GM21526 (cell line): ENCODE results near the gene DNAAF5.
A peak's percentile ranks its signal among the peaks of the same experiment; 100 is the strongest.

ENCODE experiments used
- ATAC-seq: cut with Tn5 transposase; IDR thresholded peaks from one replicate; pipeline ENCODE4 v1.9.1; 2021; ENCODE audit warnings: moderate library complexity; ENCODE audit not compliant: unreplicated experiment, low FRiP score

DNAAF5 gene

DNA sequence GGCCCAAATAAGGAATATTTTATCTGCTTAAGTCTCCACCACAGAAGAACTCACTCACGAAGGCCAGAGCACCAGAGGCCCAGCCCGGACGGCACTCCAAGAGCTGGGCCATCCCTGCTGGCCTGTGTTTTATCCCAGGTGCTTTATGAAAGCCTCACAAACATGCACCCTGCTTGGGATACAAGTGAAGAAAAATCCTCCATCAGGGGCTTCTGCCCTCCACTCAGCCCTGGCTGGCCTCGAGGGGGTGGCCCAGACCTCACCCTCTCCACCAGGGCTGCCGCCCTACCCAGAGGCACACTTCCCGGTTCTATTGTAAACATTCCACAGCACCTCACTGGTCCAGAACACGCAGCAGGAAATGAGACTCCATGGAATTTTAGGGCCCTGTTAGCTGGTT lies 19.8 kb upstream of the DNAAF5 start:
- no peak for ATAC-seq

DNA sequence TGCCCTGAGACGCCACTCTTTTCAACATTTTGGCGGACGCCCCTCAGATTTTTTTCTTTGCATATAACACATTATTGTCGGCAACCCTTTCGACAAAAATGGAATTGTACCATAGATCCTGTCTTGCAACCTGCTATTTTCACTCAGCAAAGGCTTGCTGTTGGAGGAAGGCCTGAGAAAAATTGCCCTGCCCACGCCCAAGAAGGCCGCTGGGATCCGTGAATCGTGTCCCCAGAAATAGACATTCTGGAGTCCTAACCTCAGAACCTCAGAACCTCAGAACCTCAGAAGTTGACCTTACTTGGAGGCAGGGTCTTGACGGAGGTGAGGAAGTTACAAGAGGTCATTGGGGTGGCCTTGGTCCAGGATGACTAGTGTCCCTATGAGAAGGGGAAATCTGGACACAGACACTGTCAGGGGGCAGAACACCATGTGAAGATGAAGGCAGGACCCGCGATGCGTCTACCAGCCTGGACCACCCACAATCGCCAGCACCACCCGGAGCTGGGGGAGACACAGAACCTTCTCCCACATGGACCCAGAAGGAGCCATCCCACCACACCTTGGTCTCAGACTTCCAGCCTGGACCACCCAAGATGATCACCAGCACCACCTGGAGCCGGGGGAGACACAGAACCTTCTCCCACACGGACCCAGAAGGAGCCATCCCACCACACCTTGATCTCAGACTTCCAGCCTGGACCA lies 19.1 kb upstream of the DNAAF5 start:
- ATAC-seq, result no peak

DNA sequence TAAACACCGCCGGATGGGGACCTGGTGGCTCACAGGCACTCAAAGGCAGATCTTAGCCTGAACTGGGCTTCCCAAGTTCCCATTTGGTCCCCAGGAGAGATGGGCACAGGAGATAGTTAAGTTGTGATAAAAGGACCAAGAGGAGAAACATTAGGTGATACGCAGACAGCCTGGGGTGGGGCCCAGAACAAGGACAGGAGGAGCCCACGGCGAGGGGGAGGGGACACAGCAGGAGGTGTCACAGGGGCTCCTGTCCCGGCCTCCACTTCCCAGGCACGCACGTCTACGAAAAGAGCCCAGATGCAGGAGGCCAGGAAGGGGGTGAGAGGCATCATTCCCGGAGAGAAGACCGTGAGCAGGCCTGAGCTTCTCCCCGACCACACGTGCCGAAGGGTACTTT lies 16.3 kb upstream of the DNAAF5 start:
- no peak for ATAC-seq

DNA sequence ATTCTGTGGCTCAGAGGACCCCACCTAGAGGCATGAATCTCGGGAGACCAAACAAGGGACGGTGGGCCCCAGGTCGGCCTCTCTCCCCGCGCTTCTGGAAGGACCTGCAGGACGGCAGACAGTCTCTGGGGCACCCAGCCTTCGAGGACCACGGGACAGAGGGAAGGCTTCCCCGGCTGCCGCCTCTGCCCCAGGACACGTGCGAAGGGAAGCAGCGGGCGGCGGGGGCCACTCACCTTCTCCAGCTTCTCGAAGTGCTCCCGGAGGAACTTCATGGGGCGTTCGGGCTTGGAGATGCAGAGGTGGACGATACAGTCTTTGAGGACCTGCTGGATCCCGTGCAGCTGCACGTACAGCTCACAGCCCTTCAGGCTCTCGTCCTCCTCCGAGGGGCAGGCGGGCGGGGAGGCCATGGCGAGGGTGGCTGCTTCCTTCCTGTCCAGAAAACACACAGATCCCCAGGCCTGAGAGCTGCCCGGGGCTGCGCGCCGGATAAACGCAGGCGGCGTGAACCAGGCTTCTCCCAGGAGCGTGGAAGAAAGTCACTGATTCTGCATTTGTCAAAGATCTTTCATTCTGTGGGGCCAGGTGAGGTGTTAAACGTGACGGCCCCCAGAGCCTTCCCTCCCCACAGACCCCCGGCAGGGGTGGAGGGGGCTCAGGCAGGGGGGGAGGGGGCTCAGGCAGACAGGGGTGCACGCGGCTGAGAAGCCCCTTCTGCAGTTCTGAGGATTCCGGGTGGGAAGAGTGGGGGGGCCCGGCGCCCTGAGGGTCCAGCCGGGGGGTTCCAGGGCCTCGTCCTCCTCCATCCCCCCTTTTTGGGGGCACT lies 15.2 kb upstream of the DNAAF5 start:
- no peak for ATAC-seq

DNA sequence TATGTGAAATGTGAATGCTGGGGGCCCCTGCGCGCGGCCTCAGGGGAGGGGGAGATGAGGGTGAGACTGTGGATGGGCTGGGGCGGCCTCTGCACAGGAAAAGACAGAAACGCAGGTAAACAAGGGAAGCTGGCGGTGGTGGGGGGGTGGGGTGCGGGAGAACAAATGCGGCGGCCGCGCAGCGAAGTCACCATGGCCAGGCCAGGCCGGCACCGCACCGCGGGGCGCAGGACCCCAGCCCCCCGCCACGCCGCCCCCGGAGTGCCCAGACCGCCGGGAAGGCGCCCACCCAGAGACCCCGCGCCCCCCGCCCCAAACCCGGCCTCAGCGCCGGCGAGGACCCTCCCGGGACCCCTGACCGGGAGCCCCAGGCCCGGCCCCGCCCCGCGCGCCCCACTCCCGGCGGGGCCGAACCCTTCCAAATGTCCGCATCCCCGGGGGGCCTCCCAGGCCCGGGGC lies 14.5 kb upstream of the DNAAF5 start:
- no peak for ATAC-seq

DNA sequence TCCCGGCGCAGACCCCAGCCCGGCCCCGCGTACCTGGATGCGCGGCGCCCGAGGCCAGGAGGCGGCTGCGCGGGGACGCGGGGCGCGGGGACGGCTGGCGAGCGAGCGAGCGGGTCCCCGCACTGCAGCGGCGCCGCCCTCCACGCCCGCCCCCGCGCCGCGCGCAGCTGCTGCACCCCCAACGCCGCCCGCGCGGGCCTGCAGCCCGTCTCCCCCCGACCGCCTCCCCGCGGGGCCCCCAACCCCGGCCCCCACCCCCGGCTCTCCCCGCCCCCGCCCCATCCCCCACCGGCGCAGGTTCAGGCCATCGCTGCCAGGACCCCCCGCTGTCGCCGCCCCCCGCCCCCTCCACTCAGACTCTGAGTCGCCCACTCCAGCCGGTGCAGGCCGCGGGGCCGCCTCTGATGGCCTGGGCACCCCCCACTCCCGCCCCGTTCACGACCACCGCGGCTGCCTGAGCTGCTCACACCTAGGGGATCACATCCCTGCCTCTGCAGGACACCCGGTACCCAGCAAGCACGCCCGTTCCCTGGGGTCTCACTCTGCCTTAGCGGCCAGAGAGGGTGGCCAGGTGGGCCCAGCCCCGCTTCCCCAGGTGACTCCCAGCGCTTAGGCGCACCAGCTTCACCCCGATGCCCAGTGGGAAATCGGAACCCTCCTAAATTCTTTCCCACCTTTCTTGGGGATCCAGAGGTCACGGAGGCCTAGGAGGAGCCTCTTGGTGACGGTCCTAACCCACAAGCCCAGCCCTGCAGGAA lies 13.9 kb upstream of the DNAAF5 start:
- no peak for ATAC-seq

DNA sequence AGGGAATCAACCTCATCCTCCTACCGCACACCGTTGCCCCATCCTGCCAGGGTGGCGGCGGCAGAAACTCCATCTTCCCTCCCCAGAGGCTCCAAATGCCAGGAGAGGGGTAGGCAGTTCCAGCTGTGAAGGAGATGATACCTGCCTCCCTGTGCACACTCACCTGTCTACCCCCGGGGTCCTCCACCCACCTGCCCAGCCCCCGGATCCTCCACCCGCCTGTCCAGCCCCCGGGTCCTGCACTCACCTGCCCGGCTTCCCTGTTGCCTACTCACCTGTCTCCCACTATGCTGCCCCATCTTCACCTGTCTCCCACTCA lies 13.4 kb upstream of the DNAAF5 start:
- ATAC-seq, result no peak

DNA sequence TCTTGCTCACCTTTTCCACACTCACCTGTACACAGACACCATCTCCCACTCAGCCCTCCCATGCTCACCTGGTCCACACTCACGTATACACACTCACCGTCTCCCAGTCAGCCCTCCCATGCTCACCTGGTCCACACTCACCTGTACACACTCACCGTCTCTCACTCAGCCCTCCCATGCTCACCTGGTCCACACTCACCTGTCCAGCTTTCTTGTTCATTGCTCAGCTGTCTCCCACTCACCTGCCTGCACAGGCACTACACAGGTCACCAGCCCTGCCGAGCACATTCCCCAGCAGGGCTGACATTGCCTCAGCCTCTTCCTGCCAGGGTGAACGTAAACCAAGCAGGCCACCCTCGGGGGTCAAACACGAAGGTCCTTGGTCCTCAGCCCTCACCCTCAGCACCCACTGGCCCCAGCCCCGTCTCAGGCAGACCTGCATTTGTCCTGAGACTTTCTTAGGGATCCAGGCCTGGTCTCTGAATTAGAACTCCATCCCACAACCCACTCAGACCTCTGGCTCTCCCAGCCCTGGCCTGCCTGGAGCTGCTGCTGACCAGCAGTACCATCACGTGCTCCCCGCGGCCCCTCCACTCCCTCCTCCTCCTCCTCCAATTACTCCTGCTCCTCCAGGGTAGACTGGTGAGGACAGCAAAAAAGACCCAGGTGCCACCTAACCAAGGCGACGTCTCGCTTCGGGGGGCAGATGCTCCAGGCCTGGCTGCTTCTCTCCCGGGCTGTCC lies 12.8 kb upstream of the DNAAF5 start:
- ATAC-seq, result no peak

DNA sequence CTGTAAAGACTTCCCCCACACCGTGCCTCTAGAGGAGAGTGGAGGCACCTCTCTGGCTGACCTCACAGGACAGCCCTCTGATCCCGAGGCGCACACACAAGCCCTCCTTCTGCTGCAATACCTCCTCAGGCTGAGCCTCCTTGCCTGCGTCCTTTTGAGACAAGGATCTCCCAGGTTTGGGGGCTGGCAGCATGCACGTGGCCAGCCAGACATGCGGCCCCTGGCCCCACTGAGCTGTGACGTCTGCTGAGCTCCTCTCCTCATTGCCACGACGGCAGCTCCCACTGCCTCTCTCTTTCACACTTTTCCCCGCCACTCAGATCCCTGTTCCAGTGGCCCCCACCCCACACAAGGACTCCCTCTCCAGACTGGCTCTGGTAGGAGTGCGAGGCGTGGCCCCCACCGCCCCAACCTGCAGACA lies 12.2 kb upstream of the DNAAF5 start:
- no peak for ATAC-seq

DNA sequence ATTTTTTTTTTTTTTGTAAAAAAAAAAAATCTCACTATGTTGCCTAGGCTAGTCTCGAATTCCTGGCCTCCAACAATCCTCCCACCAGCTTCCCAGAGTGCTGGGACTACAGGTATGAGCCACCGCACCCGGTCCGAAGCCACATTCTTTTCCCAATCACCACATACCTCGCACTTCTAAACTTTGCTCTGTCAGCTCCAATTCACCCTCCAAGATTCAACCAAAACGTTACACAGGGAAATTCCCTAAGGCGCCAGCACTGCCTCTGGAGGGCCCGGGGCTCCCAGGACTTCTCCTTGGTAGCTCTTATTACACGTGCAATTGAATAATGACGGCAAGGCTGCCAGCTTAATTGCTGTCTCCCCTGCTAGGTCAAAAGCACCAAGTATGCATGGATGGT lies 10.3 kb upstream of the DNAAF5 start:
- no peak for ATAC-seq

DNA sequence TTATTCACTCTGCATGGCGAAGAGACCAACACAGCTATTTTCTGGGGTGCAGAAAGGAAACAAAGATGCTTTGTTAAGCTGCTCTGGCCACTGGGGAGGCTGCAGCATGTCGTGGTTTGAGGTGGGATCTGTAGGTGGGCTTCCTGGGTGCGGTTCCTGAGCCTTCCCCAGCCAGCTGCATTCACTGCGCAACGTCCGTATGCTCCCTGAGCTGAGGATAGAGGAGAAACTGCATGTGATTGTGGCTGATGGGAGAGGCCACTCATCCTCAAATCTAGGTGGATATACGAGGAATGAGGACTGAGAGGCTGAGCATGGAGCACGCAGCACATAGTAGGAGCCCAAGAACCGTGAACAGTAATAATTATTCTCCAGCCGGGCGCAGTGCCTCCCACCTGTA lies 9.9 kb upstream of the DNAAF5 start:
- ATAC-seq, result no peak

DNA sequence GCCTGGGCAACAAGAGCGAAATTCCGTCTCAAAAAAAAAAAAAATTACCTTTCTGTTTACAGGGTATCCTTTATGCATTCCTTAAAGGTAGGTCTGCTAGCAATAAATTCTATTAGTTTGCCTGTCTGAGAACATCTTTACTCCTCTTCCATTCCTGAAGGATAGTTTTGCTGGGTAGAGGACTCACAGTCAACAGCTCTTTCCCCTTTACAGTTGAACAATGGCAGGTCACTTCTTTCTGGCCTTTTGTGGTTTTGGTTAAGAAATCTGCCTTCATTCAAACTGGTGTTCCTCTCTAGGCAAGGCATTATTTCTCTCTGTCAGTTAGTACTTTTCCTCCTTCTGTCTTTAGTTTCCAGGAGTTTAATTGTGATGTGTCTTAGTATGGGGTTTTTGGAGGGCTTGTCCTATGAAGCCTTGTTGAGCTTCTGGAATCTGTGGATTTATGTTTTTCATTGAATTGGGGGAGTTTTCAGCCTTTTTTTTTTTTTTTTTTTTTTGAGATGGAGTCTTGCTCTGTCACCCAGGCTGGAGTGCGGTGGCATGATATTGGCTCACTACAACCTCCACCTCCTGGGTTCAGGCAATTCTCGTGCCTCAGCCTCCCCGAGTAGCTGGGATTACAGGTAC lies 4.8 kb upstream of the DNAAF5 start:
- ATAC-seq, result no peak

DNA sequence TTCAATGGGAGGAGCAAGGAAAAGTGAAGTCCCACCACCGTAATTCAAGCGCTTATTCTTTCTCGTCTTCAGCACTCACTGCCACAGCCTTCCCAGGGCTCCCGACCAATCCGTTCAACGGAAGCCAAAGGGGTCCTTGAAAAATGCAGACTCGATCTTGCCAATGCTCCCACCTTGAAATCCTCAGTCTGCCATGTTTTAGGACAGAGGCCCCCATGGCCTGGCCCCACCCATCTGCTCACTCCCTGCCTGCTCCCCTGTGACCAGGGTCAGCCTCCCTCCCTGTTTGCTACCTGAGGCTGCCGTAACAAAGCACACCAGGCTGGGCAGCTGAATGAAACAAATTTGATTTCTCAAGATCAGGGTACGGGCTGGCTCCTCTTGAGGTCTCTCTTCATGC lies 3.0 kb upstream of the DNAAF5 start:
- ATAC-seq, result no peak

DNA sequence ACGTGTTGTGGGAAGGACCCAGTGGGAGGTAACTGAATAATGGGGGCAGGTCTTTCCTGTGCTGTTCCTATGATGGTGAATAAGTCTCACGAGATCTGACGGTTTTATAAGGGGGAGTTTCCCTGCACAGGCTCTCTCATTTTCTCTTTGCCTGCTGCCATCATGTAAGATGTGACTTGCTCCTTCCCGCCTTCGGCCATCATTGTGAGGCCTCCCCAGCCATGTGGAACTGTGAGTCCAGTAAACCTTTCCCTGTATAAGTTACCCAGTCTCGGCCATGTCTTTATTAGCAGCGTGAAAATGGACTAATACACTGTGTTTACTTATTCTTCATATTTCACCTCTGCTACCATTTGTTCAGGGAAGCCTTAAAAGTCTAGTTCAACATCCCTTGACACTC lies 2.2 kb upstream of the DNAAF5 start:
- no peak for ATAC-seq

DNA sequence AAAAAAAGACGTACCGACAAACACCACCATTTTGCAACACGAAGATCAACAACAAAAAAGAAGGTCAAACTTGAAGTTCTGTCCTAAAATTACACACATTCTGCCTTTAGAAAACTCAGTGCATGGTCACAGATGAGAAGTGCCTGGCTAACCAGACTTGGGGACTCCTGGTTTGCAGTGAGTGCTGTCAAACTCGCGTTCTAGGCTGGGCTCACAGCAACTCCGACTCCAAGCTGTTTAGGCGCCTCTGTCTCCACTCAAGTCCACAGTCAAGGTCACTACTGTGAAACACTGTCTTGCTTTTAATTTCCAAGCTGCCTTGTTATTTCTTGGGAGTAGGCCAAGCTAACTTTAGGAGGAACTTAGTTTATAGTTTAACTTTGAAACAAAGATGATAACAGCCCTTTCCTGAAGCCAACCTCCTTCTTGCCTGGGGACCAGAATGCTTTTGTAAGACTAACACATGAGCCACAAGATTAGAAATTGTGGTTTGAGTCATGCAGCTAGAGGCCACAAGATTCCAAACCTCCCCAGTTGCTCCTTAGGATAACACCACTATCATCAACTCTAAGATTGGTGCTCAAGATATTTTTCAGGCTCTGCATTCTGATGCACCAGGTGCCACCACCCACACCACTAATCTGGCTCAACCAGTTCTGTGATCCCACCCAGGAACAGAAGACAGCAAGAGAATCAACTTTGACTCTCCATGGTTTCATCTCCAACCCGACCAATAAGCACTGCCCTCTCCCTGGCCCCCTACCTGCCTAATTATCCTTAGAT lies 1.1 kb upstream of the DNAAF5 start:
- ATAC-seq, result no peak

DNA sequence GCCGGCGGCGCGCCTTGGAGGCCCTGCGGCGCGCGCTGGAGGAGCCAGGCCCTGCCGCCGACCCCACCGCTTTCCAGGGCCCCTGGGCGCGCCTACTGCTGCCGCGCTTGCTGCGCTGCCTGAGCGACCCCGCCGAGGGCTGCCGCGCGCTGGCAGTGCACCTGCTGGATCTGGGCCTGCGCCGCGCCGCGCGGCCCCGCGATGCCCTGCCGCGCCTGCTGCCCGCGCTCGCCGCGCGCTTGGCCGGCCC lies 280 bp downstream of the DNAAF5 start:
- peak; percentile 11 for ATAC-seq

DNA sequence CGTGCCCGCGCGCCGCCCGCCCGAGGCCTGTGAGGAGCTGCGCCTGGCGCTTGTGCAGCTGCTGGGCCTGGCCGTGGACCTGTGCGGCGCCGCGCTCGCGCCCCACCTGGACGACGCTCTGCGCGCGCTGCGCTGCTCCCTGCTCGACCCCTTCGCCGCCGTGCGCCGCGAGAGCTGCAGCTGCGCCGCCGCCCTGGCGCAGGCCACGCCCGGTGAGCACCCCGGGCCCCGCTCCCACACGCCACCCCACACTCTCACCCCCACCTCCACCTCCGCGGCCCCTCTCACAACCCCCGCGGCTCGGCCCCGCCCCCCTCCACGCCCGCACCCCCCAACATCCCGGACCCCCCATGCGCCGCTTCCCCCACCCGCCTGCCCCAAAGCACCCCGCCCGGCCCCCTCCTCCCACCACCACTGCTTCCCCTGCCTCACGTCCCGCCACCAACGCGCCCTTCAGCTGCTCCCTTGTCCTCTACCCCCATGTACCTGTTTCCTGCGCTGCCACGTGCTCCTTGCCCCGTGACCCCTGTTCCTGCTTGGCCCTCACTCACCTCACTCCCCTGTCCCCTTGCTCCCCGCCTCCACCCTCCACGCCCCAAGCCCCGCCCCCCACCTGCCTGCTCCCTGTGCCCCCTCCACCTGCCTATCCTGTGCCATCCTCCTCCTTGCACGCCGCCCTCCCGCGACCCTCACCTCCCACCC lies 756 bp downstream of the DNAAF5 start, which contains the start of gene PRKAR1B:
Gene PRKAR1B, minus strand, starts transcription at position 178 of the 702 bp plus-strand sequence. CDS start 15,776 bp downstream, outside the sequence.
- peak; percentile 32 for ATAC-seq

DNA sequence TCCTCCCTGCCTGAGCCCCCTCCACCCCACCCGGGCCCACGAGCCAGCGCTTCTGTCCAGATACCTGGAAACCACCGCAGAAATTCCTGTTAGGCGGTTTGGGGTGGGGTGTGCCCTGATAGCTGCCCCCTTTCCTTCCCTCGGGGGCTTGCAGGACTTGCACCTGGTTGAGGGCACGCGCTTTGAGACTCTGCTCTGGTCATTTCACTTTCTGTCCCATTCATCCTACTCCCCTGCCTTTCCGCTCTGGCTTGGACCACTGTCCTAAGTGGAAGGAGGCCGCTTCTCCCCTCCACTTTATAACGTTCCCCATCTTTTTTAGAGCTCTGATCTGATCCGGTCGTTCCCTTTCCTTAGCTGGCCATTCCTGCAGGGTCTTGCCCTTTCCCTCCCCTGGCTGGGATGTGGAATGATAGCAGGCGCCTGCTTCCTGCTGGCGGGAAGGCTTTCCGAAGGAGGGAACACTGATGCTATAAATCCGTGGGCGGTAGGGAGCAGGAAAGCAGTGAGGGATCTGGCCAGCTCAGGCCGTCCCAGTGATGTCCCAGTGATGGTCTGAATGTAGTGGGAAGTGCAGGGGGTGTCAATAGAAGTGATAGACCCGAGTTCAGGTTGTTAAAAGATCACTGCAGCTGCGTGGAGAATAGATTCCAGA lies 1.4 kb downstream of the DNAAF5 start:
- ATAC-seq, result no peak

DNA sequence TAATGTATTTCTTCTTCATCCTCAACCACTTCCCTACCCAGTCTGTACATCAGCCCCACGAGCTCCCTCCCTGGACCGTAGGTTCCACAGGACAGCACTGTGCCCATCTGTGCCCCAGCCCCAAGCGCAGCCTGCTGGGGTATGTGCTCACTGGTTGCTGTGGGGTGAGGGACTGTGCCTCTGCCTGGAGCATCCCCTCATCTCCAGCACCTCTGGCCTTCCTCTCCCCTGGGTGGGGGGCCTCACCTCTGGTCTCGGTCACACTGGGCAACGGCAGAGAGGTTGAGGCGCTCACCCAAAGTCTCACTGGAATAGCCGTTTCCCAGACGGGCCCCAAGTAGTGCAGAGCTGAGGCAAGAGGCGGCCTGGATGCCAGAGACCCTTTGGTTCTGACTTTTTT lies 2.1 kb downstream of the DNAAF5 start:
- no peak for ATAC-seq
